GM19351 (cell line): Measurements from ENCODE around the gene PIGP.
"Not testable (repeated sequence)": the region's sequence is repeated elsewhere in the genome, so short reads cannot be mapped to it uniquely, and the experiment has no call there.

Experiments used
- ATAC-seq: cut with Tn5 transposase; IDR thresholded peaks from one replicate; pipeline ENCODE4 v1.9.1; 2021; ENCODE audit warnings: mild to moderate bottlenecking, moderate library complexity; ENCODE audit not compliant: unreplicated experiment

PIGP gene

GRCh38 chr21:37045149-37045548 lies 27.7 kb downstream of the PIGP start:
- ATAC-seq = no peak

- no peak for ATAC-seq
Measured at GRCh38 chr21:37044643-37045042, 28.2 kb downstream of the PIGP start.

GRCh38 chr21:37043818-37044217 lies 29.1 kb downstream of the PIGP start:
- ATAC-seq = no peak

GRCh38 chr21:37041706-37042271 lies 31.1 kb downstream of the PIGP start:
- no peak for ATAC-seq

- ATAC-seq = no peak
Measured at GRCh38 chr21:37040212-37040611, 32.7 kb downstream of the PIGP start.

- no peak for ATAC-seq
Measured at GRCh38 chr21:37039411-37040075, 33.3 kb downstream of the PIGP start.

GRCh38 chr21:37036177-37036576 lies 36.7 kb downstream of the PIGP start:
- ATAC-seq = no peak

- not testable (repeated sequence) for ATAC-seq
Measured at GRCh38 chr21:37034394-37034793, 38.5 kb downstream of the PIGP start.

- no peak for ATAC-seq
Measured at GRCh38 chr21:37032877-37033471, 39.9 kb downstream of the PIGP start.

GRCh38 chr21:37032293-37032692 lies 40.6 kb downstream of the PIGP start:
- ATAC-seq = no peak

- ATAC-seq = no peak
Measured at GRCh38 chr21:37030864-37031263, 42.0 kb downstream of the PIGP start.

GRCh38 chr21:37028570-37028969 lies 44.3 kb downstream of the PIGP start:
- ATAC-seq = no peak

- no peak for ATAC-seq
Measured at GRCh38 chr21:37026499-37026898, 46.4 kb downstream of the PIGP start.

- ATAC-seq = no peak
Measured at GRCh38 chr21:37017951-37018679, 54.8 kb downstream of the PIGP start.
